H1 (cell line): ENCODE data around the gene GALNT18. TPM values are rescaled to one million over a fixed set of nuclear protein-coding genes. Genes with fewer than 3 reads are reported as not detected.

Experiments used
- CEBPB ChIP-seq: IDR thresholded peaks from 2 replicates; pipeline ENCODE4 v1.6.1; 2012; ENCODE audit warnings: low read depth, low read length
- GABPA ChIP-seq: IDR thresholded peaks from 2 replicates; pipeline ENCODE4 v1.6.1; 2011; ENCODE audit warnings: mild to moderate bottlenecking, low read length, moderate library complexity, borderline replicate concordance; ENCODE audit not compliant: insufficient read depth
- polyA plus RNA-seq, 7 experiments: library from polyadenylated mRNA; depleted of rRNA in 3 of 7; stranded (reverse) in 5 of 7; unstranded in 2 of 7; fragments of >200 nt in 5 of 7; fragments of 200-250 nt in 2 of 7; gene quantifications; 1 replicate in 5 of 7; 2 replicates in 1 of 7; 4 replicates in 1 of 7; pipeline versions ENCODE4 v1.2.1 to v1.2.3, GENCODE V29; 2011 to 2013; ENCODE audit warnings: missing spikeins in 2 of 7, mixed read lengths in 2 of 7
- total RNA-seq: library from RNA; stranded (reverse); fragmentation: NEBNext Ultra II Directional; extraction: Animal tissue kit (Norgen Biotek cat#: 25700); gene quantifications from 2 replicates; pipeline ENCODE4 v1.2.1, GENCODE V29; 2021

GALNT18 gene
- total and polyA plus RNA-seq, 2 of the 8 experiments (the other 6 are each of a cell fraction or from before 2014, with no cell fraction given): 6.0 to 9.4 TPM

DNA sequence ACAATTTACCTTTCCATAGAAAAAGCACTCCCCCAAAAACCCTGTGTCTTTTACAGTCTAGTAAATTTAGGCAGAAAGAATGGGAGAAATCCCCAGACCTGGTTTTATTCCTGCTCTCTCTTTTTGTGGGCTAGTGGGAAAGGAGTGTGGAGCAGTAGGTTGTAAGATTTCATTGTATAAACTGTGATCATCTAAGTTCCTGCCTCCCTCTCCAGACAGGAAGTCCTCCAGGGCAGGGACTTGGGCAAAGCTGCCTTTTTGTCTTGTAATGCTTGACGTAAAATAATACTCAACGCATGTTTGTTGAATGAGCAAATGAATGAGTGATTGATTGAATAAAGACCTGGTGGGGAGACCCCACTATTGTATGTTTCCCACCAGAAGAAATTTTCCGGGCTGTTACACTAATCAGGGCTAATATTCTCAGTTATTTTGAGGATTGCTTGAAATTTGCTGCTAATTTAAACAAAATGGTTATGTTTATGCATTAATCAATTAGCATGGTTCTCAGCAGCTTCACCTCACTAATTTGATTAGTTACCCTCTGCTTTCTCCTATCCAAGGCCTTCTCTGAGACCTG, 305.1 kb downstream of the GALNT18 start (continued):
- TF ChIP-seq GABPA (no peak), CEBPB (no peak)
- TF ChIP-seq, all 59 proteins: peak for 0
